Measurements from ENCODE around the gene OR4C6.

OR4C6 gene

DNA sequence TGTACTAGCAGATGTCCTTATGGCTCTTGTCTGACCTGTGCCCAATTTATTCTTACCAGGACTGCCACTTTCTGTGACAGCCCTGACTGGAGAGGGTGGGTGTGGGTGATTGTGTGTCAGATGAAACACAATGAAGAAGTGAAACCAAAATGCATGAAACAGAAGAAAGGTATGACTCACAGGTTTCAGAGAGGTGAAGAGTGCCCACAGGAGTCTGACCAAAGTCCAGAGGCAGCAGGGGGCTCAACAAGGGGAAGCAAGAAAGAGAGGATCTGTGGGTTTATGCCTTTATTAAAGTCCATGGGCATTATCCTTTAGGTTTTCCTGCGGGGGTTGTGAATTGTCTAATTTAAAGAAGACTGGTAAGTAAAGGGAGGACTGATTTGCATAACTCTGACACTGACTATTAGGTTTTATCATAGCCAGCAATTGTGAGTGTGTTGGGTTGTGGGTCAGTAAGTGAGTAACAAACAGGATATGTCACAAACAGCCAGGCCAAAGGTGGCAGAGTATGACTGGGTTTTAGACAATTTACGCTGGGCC lies 3.9 kb upstream of the OR4C6 start:
- no peaks in the 10 kb centered on the region for H3K36me3 ChIP-seq (ENCODE audit: control insufficient read depth in 2 of 2, insufficient read depth in 1 of 2, low read length in 2 of 2)
- H3K4me1 ChIP-seq (ENCODE audit: control insufficient read depth, insufficient read depth, low read length) = no peaks in the 10 kb centered on the region
- no peak overlapping the region for H3K27ac ChIP-seq (ENCODE audit: extremely low read depth, low read depth, low read length)
- ChIA-PET CTCF (no interaction called here), POLR2A (no interaction called here)
- no peak overlapping the region for H3K4me3 ChIP-seq (ENCODE audit: low read depth, low read length)
- TF ChIP-seq, protein P1, sequence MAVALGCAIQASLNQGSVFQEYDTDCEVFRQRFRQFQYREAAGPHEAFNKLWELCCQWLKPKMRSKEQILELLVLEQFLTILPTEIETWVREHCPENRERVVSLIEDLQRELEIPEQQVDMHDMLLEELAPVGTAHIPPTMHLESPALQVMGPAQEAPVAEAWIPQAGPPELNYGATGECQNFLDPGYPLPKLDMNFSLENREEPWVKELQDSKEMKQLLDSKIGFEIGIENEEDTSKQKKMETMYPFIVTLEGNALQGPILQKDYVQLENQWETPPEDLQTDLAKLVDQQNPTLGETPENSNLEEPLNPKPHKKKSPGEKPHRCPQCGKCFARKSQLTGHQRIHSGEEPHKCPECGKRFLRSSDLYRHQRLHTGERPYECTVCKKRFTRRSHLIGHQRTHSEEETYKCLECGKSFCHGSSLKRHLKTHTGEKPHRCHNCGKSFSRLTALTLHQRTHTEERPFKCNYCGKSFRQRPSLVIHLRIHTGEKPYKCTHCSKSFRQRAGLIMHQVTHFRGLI (tag by site-specific recombination; IDR thresholded peaks at IDR 0.05) = no peak
- TF ChIP-seq ZNF830 (tag by site-specific recombination; IDR thresholded peaks at IDR 0.05; ENCODE audit: low read depth) = no peak
- no peaks in the 10 kb centered on the region for H3K9me3 ChIP-seq (ENCODE audit: control insufficient read depth, insufficient read depth, low read depth, low read length)

DNA sequence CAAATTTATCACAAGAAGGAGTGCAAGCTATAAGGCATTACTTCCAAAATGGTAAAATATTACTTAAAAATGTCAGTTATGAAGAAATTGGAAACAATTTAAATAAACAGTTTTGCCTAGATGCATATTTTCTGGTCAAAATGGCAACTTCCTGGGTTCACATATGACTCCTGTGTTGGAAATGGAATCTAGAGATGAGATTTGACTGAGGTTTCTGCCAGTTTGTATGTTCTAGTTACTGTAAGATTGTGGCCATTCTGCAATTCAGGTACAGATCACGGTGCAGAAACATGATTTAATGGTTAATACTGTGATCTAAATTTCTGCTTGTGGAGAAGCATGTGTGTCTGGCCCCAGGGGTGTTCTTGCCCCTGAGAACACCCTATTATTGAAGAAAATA lies 3.4 kb upstream of the OR4C6 start:
- H3K4me1 ChIP-seq (ENCODE audit: control insufficient read depth, insufficient read depth, low read length) = no peaks in the 10 kb centered on the region
- H3K27ac ChIP-seq (ENCODE audit: extremely low read depth, low read depth, low read length) = no peak overlapping the region
- TF ChIP-seq MZF1 (tag by site-specific recombination; IDR thresholded peaks at IDR 0.05; ENCODE audit: borderline replicate concordance) (no peak), BCL11A (tag by site-specific recombination; IDR thresholded peaks at IDR 0.05; ENCODE audit: low read depth) (no peak), ZNF24 (tag by site-specific recombination; IDR thresholded peaks at IDR 0.05) (no peak), ZNF175 (tag by site-specific recombination; IDR thresholded peaks at IDR 0.05) (no peak)
- TF ChIP-seq, protein P2, sequence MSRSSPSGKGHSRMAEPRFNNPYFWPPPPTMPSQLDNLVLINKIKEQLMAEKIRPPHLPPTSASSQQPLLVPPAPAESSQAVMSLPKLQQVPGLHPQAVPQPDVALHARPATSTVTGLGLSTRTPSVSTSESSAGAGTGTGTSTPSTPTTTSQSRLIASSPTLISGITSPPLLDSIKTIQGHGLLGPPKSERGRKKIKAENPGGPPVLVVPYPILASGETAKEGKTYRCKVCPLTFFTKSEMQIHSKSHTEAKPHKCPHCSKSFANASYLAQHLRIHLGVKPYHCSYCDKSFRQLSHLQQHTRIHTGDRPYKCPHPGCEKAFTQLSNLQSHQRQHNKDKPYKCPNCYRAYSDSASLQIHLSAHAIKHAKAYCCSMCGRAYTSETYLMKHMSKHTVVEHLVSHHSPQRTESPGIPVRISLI (tag by site-specific recombination; IDR thresholded peaks at IDR 0.05) = no peak
- H3K36me3 ChIP-seq (ENCODE audit: control insufficient read depth in 2 of 2, insufficient read depth in 1 of 2, low read length in 2 of 2) = no peaks in the 10 kb centered on the region
- CTCF ChIA-PET = no interaction called here
- POLR2A ChIA-PET = no interaction called here
- H3K4me3 ChIP-seq (ENCODE audit: low read depth, low read length) = no peak overlapping the region
- H3K9me3 ChIP-seq (ENCODE audit: control insufficient read depth, insufficient read depth, low read depth, low read length) = no peaks in the 10 kb centered on the region

DNA sequence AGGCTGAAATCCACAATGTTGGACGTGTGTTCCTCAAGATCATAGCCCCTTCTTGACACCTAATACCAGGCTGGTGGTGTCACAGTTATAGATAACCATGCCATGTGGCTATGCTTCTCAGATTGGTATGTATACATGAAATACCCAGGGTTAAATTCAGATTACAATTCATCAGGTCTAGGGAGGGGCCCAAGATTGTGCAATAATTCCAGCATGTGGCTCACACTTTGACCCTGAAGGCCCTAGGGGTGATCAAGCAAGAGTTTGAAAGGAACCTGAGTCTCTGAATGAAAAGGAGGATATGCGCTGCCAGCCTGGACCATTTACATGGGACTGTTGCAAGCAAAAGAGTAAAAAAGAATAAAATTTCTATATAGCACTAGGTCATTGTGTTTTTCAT lies 7.4 kb downstream of the OR4C6 start:
- Histone ChIP-seq H3K4me1 (ENCODE audit: control insufficient read depth, insufficient read depth, low read length) (no peaks in the 10 kb centered on the region), H3K9me3 (ENCODE audit: control insufficient read depth, insufficient read depth, low read depth, low read length) (no peaks in the 10 kb centered on the region), H3K36me3 (ENCODE audit: control insufficient read depth in 2 of 2, insufficient read depth in 1 of 2, low read length in 2 of 2) (no peaks in the 10 kb centered on the region), H3K4me3 (ENCODE audit: low read depth, low read length) (no peak overlapping the region), H3K27ac (ENCODE audit: extremely low read depth, low read depth, low read length) (no peak overlapping the region)
- CTCF ChIA-PET = no interaction called here
- POLR2A ChIA-PET = no interaction called here
- TF ChIP-seq ZSCAN16 (tag by site-specific recombination; IDR thresholded peaks at IDR 0.05) (no peak), TCF7L2 (IDR thresholded peaks at IDR 0.05; ENCODE audit: borderline replicate concordance, low read depth, low read length) (no peak), ZNF792 (tag by site-specific recombination; IDR thresholded peaks at IDR 0.05) (no peak), IKZF3 (tag by site-specific recombination; IDR thresholded peaks at IDR 0.05) (no peak), ZNF658 (tag by site-specific recombination; IDR thresholded peaks at IDR 0.05) (no peak), ZNF747 (tag by site-specific recombination; IDR thresholded peaks at IDR 0.05) (no peak), ZNF521 (tag by site-specific recombination; IDR thresholded peaks at IDR 0.05) (no peak), ZNF132 (tag by site-specific recombination; IDR thresholded peaks at IDR 0.05; ENCODE audit: borderline replicate concordance) (no peak), PRDM1 (tag by site-specific recombination; IDR thresholded peaks at IDR 0.05) (no peak), ZNF585B (tag by site-specific recombination; IDR thresholded peaks at IDR 0.05) (no peak)
- TF ChIP-seq, protein P3, sequence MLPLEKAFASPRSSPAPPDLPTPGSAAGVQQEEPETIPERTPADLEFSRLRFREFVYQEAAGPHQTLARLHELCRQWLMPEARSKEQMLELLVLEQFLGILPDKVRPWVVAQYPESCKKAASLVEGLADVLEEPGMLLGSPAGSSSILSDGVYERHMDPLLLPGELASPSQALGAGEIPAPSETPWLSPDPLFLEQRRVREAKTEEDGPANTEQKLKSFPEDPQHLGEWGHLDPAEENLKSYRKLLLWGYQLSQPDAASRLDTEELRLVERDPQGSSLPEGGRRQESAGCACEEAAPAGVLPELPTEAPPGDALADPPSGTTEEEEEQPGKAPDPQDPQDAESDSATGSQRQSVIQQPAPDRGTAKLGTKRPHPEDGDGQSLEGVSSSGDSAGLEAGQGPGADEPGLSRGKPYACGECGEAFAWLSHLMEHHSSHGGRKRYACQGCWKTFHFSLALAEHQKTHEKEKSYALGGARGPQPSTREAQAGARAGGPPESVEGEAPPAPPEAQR (tag by site-specific recombination; IDR thresholded peaks at IDR 0.05) = no peak
- TF ChIP-seq, protein P4, sequence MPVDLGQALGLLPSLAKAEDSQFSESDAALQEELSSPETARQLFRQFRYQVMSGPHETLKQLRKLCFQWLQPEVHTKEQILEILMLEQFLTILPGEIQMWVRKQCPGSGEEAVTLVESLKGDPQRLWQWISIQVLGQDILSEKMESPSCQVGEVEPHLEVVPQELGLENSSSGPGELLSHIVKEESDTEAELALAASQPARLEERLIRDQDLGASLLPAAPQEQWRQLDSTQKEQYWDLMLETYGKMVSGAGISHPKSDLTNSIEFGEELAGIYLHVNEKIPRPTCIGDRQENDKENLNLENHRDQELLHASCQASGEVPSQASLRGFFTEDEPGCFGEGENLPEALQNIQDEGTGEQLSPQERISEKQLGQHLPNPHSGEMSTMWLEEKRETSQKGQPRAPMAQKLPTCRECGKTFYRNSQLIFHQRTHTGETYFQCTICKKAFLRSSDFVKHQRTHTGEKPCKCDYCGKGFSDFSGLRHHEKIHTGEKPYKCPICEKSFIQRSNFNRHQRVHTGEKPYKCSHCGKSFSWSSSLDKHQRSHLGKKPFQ (tag by site-specific recombination; IDR thresholded peaks at IDR 0.05) = no peak
- TF ChIP-seq, protein P5, sequence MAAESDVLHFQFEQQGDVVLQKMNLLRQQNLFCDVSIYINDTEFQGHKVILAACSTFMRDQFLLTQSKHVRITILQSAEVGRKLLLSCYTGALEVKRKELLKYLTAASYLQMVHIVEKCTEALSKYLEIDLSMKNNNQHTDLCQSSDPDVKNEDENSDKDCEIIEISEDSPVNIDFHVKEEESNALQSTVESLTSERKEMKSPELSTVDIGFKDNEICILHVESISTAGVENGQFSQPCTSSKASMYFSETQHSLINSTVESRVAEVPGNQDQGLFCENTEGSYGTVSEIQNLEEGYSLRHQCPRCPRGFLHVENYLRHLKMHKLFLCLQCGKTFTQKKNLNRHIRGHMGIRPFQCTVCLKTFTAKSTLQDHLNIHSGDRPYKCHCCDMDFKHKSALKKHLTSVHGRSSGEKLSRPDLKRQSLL (tag by site-specific recombination; IDR thresholded peaks at IDR 0.05) = no peak
- TF ChIP-seq, protein P6, sequence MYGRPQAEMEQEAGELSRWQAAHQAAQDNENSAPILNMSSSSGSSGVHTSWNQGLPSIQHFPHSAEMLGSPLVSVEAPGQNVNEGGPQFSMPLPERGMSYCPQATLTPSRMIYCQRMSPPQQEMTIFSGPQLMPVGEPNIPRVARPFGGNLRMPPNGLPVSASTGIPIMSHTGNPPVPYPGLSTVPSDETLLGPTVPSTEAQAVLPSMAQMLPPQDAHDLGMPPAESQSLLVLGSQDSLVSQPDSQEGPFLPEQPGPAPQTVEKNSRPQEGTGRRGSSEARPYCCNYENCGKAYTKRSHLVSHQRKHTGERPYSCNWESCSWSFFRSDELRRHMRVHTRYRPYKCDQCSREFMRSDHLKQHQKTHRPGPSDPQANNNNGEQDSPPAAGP (tag by site-specific recombination; IDR thresholded peaks at IDR 0.05) = no peak
- TF ChIP-seq, protein P7, sequence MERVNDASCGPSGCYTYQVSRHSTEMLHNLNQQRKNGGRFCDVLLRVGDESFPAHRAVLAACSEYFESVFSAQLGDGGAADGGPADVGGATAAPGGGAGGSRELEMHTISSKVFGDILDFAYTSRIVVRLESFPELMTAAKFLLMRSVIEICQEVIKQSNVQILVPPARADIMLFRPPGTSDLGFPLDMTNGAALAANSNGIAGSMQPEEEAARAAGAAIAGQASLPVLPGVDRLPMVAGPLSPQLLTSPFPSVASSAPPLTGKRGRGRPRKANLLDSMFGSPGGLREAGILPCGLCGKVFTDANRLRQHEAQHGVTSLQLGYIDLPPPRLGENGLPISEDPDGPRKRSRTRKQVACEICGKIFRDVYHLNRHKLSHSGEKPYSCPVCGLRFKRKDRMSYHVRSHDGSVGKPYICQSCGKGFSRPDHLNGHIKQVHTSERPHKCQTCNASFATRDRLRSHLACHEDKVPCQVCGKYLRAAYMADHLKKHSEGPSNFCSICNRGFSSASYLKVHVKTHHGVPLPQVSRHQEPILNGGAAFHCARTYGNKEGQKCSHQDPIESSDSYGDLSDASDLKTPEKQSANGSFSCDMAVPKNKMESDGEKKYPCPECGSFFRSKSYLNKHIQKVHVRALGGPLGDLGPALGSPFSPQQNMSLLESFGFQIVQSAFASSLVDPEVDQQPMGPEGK (tag by site-specific recombination; IDR thresholded peaks at IDR 0.05) = no peak
